Iris pigment epithelial cell (primary cell): Measurements from ENCODE around the gene TRA2A.

Source experiments
- DNase-seq: peaks from one replicate; pipeline ENCODE4 v3.0.0-alpha.2; 2011; ENCODE audit warnings: low read depth

Gene TRA2A

GRCh38 chr7:23470330-23471105, 61.3 kb downstream of the TRA2A start, which contains the start of gene IGF2BP3:
TSS of gene IGF2BP3 (minus strand) at chr7:23470491. CDS start at chr7:23470110, 381 bp downstream.
- peak; percentile 97 for DNase-seq

GRCh38 chr7:23469961-23470250, 61.9 kb downstream of the TRA2A start:
- peak; percentile 35 for DNase-seq

GRCh38 chr7:23469150-23469960, 62.4 kb downstream of the TRA2A start:
- peak; percentile 31 for DNase-seq

- peak; percentile 25 for DNase-seq
Measured at GRCh38 chr7:23468526-23469149, 63.1 kb downstream of the TRA2A start.

- peak; percentile 86 for DNase-seq
Measured at GRCh38 chr7:23467806-23468525, 63.8 kb downstream of the TRA2A start.

- DNase-seq: peak; percentile 24
Measured at GRCh38 chr7:23467291-23467805, 64.4 kb downstream of the TRA2A start.

GRCh38 chr7:23462846-23463245, 68.9 kb downstream of the TRA2A start:
- peak; percentile 65 for DNase-seq

- DNase-seq: no peak
Measured at GRCh38 chr7:23458044-23458443, 73.7 kb downstream of the TRA2A start.

GRCh38 chr7:23456093-23456492, 75.7 kb downstream of the TRA2A start:
- no peak for DNase-seq

- no peak for DNase-seq
Measured at GRCh38 chr7:23454881-23455526, 76.8 kb downstream of the TRA2A start.
